GM23248 (cell line): ENCODE data around the gene CALN1.

Experiments used
- EZH2 ChIP-seq: fragments of 200-600 bp; sonication (generic); IDR thresholded peaks from 2 replicates; pipeline ENCODE4 v1.6.1; 2018; ENCODE audit warnings: antibody characterized with exemption, mild to moderate bottlenecking; ENCODE audit not compliant: insufficient read depth, poor library complexity, severe bottlenecking
- EZH2phosphoT487 ChIP-seq: fragments of 200-600 bp; sonication (generic); IDR thresholded peaks from 2 replicates; pipeline ENCODE4 v1.6.1; 2018; ENCODE audit warnings: antibody characterized with exemption, moderate library complexity, mild to moderate bottlenecking, low read depth; ENCODE audit not compliant: insufficient read depth

DNA sequence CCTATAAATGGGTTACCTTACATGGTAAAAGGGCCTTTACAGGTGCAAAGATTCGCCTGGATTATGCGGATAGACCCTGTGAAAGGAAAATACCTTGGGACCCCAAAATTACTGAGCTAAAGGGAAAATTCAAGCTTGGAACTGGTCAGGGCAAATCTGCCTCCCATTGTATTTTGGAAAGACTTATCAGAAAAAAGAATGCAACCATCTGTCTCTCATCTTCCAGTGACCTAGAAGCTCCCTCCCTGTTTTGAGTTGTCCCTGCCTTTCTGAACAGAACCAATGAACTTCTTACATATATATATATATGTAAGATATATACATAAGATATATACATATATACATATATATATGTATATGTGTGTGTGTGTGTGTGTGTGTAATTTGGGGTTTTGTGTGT is 583.8 kb downstream of the CALN1 start:
- TF ChIP-seq EZH2 (no peak), EZH2phosphoT487 (no peak)
